PFSK-1 (cell line): Measurements from ENCODE around the gene PRB4. TPM values are rescaled to one million over a fixed set of nuclear protein-coding genes. Genes with fewer than 3 reads are reported as not detected.

Experiments used
- FOXP2 ChIP-seq: optimal IDR thresholded peaks from 2 replicates; pipeline ENCODE3; 2011; ENCODE audit warnings: borderline replicate concordance, control low read depth, inconsistent platforms; ENCODE audit not compliant: insufficient read depth; ENCODE audit errors: extremely low read length, extremely low read depth
- POLR2AphosphoS5 ChIP-seq: IDR thresholded peaks from 2 replicates; pipeline ENCODE4 v1.6.1; 2012; ENCODE audit warnings: low read depth, mild to moderate bottlenecking, control low read depth, low read length, moderate library complexity
- SIN3A ChIP-seq: IDR thresholded peaks from 2 replicates; pipeline ENCODE4 v1.6.1; 2012; ENCODE audit warnings: mild to moderate bottlenecking, low read length, moderate library complexity, borderline replicate concordance; ENCODE audit not compliant: insufficient read depth
- TAF1 ChIP-seq: IDR thresholded peaks from 2 replicates; pipeline ENCODE4 v1.6.1; 2012; ENCODE audit warnings: low read length, control low read depth, borderline replicate concordance; ENCODE audit not compliant: insufficient read depth
- polyA plus RNA-seq: library from polyadenylated mRNA; unstranded; fragments of >200 nt; gene quantifications from one replicate; pipeline ENCODE4 v1.2.1, GENCODE V29; 2012; ENCODE audit warnings: low read depth, missing spikeins; ENCODE audit not compliant: insufficient read length
- TF ChIP-seq, protein P1 (sequence below), 2 experiments: IDR thresholded peaks; 2 replicates each; pipeline versions ENCODE4 v1.6.1 to v1.8.0; 2011 to 2012; ENCODE audit warnings: low read depth in 2 of 2, low read length in 2 of 2, control low read depth in 1 of 2, inconsistent platforms in 1 of 2, mild to moderate bottlenecking in 1 of 2, moderate library complexity in 1 of 2; ENCODE audit not compliant: insufficient read depth in 1 of 2

The PRB4 gene
- polyA plus RNA-seq, result not detected

DNA sequence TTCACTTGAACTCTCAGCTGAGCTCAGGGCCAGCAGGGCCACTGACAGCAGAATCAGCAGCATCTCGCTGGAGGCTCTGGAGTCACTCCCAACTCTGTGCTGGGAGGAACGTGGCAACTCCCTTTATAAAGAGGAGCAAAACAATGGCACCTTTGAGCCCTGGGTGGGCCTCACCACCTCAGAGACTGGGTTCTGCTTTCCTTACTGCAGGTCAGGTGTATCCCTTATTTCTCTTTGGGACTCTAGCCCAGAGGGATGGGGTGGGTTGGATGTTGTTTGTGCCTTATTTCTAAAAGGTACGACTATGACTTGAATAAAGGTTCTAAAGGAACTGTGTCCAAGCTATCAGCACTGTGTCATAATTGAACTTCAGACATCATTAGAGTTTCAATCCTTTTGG is at the start of gene PRB4:
PRB4 (minus strand) TSS at position 101 of the 400 bp plus-strand sequence; CDS start at position 63, 38 bp downstream.
- no peak for TF ChIP-seq POLR2AphosphoS5
- no peak for TF ChIP-seq TAF1
- TF ChIP-seq FOXP2, result no peak
- no peak for TF ChIP-seq SIN3A
- TF ChIP-seq, protein P1, sequence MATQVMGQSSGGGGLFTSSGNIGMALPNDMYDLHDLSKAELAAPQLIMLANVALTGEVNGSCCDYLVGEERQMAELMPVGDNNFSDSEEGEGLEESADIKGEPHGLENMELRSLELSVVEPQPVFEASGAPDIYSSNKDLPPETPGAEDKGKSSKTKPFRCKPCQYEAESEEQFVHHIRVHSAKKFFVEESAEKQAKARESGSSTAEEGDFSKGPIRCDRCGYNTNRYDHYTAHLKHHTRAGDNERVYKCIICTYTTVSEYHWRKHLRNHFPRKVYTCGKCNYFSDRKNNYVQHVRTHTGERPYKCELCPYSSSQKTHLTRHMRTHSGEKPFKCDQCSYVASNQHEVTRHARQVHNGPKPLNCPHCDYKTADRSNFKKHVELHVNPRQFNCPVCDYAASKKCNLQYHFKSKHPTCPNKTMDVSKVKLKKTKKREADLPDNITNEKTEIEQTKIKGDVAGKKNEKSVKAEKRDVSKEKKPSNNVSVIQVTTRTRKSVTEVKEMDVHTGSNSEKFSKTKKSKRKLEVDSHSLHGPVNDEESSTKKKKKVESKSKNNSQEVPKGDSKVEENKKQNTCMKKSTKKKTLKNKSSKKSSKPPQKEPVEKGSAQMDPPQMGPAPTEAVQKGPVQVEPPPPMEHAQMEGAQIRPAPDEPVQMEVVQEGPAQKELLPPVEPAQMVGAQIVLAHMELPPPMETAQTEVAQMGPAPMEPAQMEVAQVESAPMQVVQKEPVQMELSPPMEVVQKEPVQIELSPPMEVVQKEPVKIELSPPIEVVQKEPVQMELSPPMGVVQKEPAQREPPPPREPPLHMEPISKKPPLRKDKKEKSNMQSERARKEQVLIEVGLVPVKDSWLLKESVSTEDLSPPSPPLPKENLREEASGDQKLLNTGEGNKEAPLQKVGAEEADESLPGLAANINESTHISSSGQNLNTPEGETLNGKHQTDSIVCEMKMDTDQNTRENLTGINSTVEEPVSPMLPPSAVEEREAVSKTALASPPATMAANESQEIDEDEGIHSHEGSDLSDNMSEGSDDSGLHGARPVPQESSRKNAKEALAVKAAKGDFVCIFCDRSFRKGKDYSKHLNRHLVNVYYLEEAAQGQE (IDR thresholded peaks at IDR 0.05; ENCODE audit: insufficient read depth in 1 of 2, low read depth in 2 of 2, low read length in 2 of 2), result no peak

DNA sequence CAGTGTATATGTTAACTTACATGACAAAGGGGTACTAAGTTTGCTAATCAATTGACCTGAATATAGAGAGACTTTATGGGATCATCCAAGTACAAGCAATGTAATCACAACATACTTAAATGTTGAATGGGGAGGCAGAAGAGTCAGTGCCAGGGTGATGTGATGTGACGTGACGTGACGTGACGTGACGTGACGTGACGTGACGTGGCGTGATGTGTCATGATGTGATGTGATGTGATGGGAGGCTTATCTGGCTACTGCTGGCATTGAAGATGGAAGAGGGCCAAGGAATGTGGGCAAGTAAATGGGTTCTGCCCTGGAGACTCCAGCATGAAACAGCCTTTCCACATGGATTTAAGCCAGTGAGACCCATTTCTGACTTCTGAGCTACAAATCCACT is 38.2 kb upstream of the PRB4 start:
- TF ChIP-seq SIN3A (no peak), TAF1 (no peak), POLR2AphosphoS5 (no peak), FOXP2 (no peak)
- TF ChIP-seq, protein P1 (IDR thresholded peaks at IDR 0.05; ENCODE audit: insufficient read depth in 1 of 2, low read depth in 2 of 2, low read length in 2 of 2), result no peak

DNA sequence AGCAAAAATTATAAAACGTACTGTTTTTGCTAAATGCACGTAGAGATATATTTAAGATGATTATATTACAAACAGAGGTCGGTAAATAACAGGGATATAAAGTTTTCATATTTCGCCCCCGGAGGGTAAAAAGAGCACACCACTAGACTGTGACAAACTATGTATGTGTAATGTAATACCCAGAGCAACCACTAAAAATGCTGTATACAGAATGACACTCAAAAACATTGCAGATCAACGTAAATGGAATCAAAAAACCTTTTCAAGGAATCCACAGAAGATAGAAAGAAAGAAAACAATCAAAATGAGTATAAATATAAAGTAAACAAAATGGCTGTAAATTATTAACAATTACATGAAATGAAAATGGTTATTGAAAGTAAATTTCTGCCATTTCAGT is 37.6 kb upstream of the PRB4 start:
- TF ChIP-seq FOXP2, result no peak
- TF ChIP-seq TAF1, result no peak
- TF ChIP-seq SIN3A, result no peak
- TF ChIP-seq, protein P1 (IDR thresholded peaks at IDR 0.05; ENCODE audit: insufficient read depth in 1 of 2, low read depth in 2 of 2, low read length in 2 of 2), result no peak
- TF ChIP-seq POLR2AphosphoS5, result no peak

DNA sequence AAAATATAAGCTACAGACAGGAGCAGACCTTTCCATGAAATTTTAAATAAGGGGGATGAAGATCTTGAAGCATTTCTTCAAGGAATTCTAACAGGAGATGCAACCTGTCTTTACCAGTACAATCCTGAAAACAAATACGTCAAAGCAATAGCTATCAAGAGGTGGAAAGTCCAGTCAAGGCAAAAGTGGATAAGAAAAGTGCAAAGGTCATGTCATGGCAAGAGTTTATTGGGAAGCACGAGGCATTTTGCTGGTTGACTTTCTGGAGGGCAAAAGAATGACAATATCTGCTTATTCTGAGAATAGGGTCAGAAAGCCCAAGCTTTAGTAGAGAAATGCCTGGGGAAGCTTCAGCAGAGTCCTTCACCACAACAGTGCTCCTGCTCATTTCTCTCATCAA is 34.3 kb upstream of the PRB4 start:
- TF ChIP-seq, protein P1 (IDR thresholded peaks at IDR 0.05; ENCODE audit: insufficient read depth in 1 of 2, low read depth in 2 of 2, low read length in 2 of 2), result no peak
- TF ChIP-seq FOXP2, result no peak
- TF ChIP-seq TAF1, result no peak
- TF ChIP-seq SIN3A, result no peak
- no peak for TF ChIP-seq POLR2AphosphoS5

GRCh38 chr12:11324426-11324825 is 14.2 kb upstream of the PRB4 start:
- TF ChIP-seq, protein P1 (IDR thresholded peaks at IDR 0.05; ENCODE audit: insufficient read depth in 1 of 2, low read depth in 2 of 2, low read length in 2 of 2), result no peak
- TF ChIP-seq SIN3A (no peak), POLR2AphosphoS5 (no peak), TAF1 (no peak), FOXP2 (no peak)
